IMR-90 (cell line): ENCODE results near the gene AHDC1.

ENCODE experiments used
- BHLHE40 ChIP-seq: fragments of 150-350 bp; IDR thresholded peaks from 2 replicates; pipeline ENCODE4 v1.6.1; 2016; ENCODE audit warnings: mild to moderate bottlenecking, low read depth, low read length
- CEBPB ChIP-seq: IDR thresholded peaks from 2 replicates; pipeline ENCODE4 v1.6.1; 2012; ENCODE audit warnings: low read depth, low read length, improper control_type of control experiment
- CTCF ChIP-seq: conservative IDR thresholded peaks from 2 replicates; pipeline ENCODE4 v1.5.1; 2012; ENCODE audit warnings: mild to moderate bottlenecking, low read depth, low read length, improper control_type of control experiment
- ELK1 ChIP-seq: fragments of 150-350 bp; IDR thresholded peaks from 2 replicates; pipeline ENCODE4 v1.6.1; 2016; ENCODE audit warnings: low read depth, mild to moderate bottlenecking, low read length, moderate library complexity, borderline replicate concordance
- FOS ChIP-seq: fragments of 150-350 bp; IDR thresholded peaks from 2 replicates; pipeline ENCODE4 v1.6.1; 2016; ENCODE audit warnings: low read depth, low read length
- MAZ ChIP-seq: IDR thresholded peaks from 2 replicates; pipeline ENCODE4 v1.6.1; 2012; ENCODE audit warnings: low read depth, mild to moderate bottlenecking, low read length, improper control_type of control experiment, moderate library complexity, borderline replicate concordance
- NFE2L2 ChIP-seq: fragments of 150-350 bp; IDR thresholded peaks from 2 replicates; pipeline ENCODE4 v1.6.1; 2016; ENCODE audit warnings: low read depth, mild to moderate bottlenecking, low read length
- POLR2A ChIP-seq: IDR thresholded peaks from 2 replicates; pipeline ENCODE4 v1.6.1; 2012; ENCODE audit warnings: mild to moderate bottlenecking, low read depth, low read length
- RAD21 ChIP-seq: IDR thresholded peaks from 2 replicates; pipeline ENCODE4 v1.6.1; 2012; ENCODE audit warnings: low read length, improper control_type of control experiment
- RCOR1 ChIP-seq: IDR thresholded peaks from 2 replicates; pipeline ENCODE4 v1.6.1; 2012; ENCODE audit warnings: mild to moderate bottlenecking, low read length, improper control_type of control experiment; ENCODE audit not compliant: insufficient replicate concordance
- RFX5 ChIP-seq: IDR thresholded peaks from 2 replicates; pipeline ENCODE4 v1.8.0; 2012; ENCODE audit warnings: low read depth, mild to moderate bottlenecking, low read length, moderate library complexity
- SMC3 ChIP-seq: fragments of 150-350 bp; IDR thresholded peaks from 2 replicates; pipeline ENCODE4 v1.6.1; 2016; ENCODE audit warnings: low read depth, mild to moderate bottlenecking, antibody characterized with exemption, low read length, moderate library complexity
- USF2 ChIP-seq: fragments of 150-350 bp; IDR thresholded peaks from 2 replicates; pipeline ENCODE4 v1.6.1; 2017; ENCODE audit warnings: mild to moderate bottlenecking, antibody characterized with exemption, low read length, low read depth

- TF ChIP-seq CEBPB (no peak), USF2 (no peak), CTCF (no peak), NFE2L2 (no peak), POLR2A (no peak), SMC3 (no peak), FOS (no peak), MAZ (no peak), RAD21 (no peak), RFX5 (no peak), BHLHE40 (no peak), ELK1 (no peak), RCOR1 (no peak)
Measured at GRCh38 chr1:27519331-27520258, 84.3 kb downstream of the AHDC1 start.
